GM18507 (cell line): ENCODE results near the gene SERPINE2.

Source experiments
- DNase-seq: peaks from one replicate; pipeline ENCODE4 v3.0.0; 2011; ENCODE audit warnings: low read depth; ENCODE audit not compliant: insufficient read length; ENCODE audit errors: extremely low spot score
- FAIRE-seq: peaks from 2 replicates; lab custom pipeline; 2011; peaks lifted over from hg19 to GRCh38; lab: Jason Lieb, UNC

The SERPINE2 gene, protein sequence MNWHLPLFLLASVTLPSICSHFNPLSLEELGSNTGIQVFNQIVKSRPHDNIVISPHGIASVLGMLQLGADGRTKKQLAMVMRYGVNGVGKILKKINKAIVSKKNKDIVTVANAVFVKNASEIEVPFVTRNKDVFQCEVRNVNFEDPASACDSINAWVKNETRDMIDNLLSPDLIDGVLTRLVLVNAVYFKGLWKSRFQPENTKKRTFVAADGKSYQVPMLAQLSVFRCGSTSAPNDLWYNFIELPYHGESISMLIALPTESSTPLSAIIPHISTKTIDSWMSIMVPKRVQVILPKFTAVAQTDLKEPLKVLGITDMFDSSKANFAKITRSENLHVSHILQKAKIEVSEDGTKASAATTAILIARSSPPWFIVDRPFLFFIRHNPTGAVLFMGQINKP

GRCh38 chr2:224039080-224039769, at the start of gene SERPINE2:
Gene SERPINE2 (minus strand): TSS chr2:224039286. CDS start chr2:224001900, 37,386 bp downstream.
- peak; percentile 46 for DNase-seq
- peak; percentile 65 for FAIRE-seq

GRCh38 chr2:224086226-224086914, 47.3 kb upstream of the SERPINE2 start:
- no peak for FAIRE-seq
- no peak for DNase-seq

DNA sequence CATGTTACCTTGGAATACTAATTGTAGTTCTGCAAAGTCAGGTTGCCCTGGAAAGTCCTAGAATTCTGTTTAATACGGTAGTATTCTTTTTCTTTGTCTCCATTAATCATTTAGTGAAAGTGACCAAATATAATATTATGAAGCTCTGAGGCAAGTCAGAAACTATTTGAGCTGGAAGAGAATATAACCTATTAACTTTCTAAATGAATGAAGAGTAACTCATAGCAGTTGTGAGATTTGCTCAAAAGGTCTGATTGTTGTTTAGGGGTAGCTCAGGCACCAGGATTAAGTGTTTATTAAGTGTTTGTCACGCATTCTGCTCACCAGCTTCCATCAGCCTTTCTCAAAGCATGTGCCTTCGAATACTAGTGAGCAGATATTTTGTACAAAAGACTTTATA, 46.7 kb upstream of the SERPINE2 start:
- DNase-seq = no peak
- FAIRE-seq = no peak

DNA sequence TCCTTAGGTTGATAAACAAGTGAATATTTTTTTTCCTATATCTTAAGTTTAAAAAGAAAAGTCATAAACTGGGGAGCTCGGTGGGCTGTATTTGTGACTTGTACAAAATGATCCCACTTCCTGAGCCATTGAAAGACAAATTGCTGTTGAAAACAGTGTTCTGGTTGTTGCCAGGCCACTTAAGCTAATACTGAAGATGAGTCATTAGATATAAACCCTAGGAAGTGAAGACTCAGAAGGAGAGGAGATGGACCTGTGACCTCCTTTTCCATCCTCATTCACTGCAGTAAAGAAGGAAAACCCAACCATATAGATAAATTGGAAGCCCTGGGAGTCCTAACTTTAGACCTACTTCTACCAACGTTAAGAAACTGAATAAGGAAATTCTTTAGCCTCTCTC, 46.2 kb upstream of the SERPINE2 start:
- no peak for DNase-seq
- no peak for FAIRE-seq

DNA sequence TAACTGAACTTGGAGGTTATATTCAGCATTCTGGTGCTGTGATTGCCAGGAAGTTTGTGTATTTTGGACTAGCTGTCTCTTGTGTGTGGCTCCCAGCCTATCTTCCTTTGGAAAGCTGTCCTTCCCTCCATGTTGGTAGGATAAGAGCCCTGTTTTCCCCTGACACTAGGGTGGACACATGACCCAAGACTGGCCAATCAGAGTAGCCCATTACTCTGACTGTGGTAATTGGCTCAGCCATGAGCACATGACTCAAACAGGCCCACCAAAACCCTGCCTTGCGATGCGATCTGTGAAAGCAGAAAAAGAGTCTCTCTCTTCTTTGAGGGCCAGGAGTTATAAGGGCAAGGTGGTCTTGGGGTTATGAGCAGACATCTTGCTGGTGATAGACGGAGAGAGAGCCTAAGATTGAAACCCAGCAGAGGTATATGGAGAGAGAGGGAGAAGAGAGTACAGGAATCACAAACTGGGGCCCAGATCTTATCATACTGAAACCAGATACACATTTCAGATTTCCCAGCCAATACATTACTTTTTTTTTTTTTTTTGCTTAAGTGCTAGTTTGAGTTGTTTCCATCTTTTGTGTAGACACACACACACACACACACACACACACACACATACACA, 45.3 kb upstream of the SERPINE2 start:
- FAIRE-seq = no peak
- no peak for DNase-seq

DNA sequence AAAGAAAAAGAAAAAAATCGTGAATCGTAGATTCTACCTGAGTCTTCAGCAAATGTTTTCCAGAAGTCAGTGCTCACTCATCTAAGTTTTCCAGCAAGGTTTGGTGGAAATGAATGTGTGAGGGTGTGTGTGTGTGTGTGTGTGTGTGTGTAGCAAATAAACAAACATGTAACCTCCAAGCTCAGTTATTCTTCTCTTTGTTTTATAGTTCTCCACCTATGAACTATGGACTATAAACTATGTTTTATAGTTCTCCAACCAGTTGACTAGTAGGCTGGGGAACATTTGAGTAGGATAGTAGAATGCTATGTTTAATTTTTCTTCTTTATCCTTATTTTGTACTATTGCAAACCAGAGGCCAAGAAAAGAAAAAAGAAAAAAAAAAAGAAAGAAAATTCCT, 44.6 kb upstream of the SERPINE2 start:
- no peak for DNase-seq
- FAIRE-seq = no peak

DNA sequence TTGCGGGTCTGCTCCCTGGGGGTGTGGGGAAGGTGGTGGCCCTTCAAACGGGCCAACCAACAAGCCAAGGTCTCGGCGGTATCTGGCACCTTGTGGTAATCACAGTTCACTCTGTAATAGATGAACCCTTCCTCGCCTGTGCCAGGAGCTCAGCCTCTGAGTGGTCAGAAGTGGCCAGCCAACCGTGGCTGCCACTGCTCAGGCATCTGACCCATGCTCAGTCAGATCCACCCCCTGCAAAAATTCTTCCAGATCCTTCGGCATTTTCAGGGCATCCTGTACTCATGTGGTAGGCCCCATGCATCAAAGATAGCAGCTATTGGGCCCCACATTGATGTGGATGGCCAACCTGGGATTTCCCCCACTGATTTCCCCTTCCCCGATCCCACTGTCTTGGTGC, 39.6 kb upstream of the SERPINE2 start:
- DNase-seq (no peak), FAIRE-seq (no peak)

- FAIRE-seq (no peak), DNase-seq (no peak)
Measured at GRCh38 chr2:224077773-224078507, 38.9 kb upstream of the SERPINE2 start.

DNA sequence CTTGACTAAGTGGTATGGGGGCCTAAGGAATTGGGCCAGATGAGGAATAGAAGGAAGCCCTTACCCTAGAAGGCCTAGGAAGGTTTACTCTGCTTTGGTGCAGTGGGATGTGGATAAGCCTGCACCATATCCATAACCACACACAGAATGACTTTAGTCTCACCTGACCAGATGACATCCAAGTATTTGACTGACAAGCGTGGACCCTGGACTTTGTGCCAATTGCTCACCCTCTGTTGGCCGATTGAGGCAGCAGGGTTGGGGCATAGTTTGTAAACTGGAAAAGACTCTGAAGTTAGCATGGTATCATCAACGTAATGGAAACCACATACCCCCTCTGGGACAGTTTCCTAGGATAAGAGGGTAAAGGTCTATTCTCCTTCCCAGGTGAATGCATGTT, 36.5 kb upstream of the SERPINE2 start:
- FAIRE-seq = no peak
- DNase-seq = no peak

DNA sequence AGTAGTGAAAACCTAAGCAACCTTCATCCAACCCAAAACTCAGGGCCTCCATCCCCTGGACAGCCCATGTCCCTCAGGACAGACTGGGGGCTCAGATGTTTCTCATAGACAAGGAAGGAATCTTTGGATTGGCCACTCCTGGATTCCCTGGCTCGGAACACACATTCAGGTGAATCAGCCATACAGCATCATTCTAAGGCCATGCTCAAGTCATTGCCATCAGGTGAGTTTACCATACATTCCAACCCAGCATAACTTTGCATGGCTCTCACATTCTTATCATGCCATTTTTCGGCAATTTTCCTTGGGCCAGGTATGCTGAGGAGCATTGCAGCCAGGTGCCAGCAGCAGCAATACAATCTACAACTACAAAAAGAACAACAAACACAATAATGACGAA, 34.6 kb upstream of the SERPINE2 start:
- DNase-seq = no peak
- no peak for FAIRE-seq

DNA sequence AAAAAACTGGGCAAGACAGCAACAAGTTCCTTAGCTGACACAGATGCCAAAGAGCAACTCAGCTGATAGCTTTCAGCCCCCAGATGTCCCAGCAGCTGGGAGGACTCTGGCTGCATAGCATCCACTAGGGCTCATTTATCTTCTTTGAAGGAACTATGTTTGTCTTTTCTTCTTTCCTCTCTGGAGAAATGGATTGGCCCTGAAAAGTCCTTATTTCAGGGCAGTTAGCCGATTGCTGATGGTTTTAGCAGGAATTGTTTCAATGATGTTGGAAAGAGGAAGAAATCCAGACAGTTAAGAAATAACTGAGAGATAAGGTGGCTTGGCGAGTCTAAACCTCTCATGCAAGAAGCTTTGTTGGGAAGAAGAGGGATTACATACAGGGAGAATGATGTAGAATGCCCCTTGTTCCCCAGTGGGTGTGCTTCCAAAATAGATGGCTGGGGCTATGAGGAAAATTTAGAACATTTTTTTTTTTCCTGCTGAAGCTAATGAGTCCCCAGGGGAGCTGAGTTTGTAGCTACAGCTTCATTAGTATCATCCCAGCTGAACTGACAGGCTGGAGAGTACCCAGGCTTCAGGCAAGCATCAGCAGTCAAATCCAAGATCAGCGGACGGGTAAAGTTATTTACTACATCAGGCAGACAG, 33.6 kb upstream of the SERPINE2 start:
- no peak for FAIRE-seq
- DNase-seq = no peak

- DNase-seq (no peak), FAIRE-seq (no peak)
Measured at GRCh38 chr2:224069172-224069571, 30.1 kb upstream of the SERPINE2 start.

GRCh38 chr2:224063298-224063648, 24.2 kb upstream of the SERPINE2 start:
- FAIRE-seq = no peak
- DNase-seq = no peak

- DNase-seq = peak; percentile 2
- FAIRE-seq = peak; percentile 65
Measured at GRCh38 chr2:224062481-224063297, 23.6 kb upstream of the SERPINE2 start.

GRCh38 chr2:224060783-224061482, 21.8 kb upstream of the SERPINE2 start:
- FAIRE-seq = no peak
- no peak for DNase-seq

GRCh38 chr2:224059178-224059577, 20.1 kb upstream of the SERPINE2 start:
- no peak for FAIRE-seq

GRCh38 chr2:224058048-224058775, 19.1 kb upstream of the SERPINE2 start:
- FAIRE-seq (no peak), DNase-seq (no peak)

More at GRCh38 chr2:224059178-224059577, 20.1 kb upstream of the SERPINE2 start:
- no peak for DNase-seq
